HepG2 (cell line): ENCODE data around the gene TMEM185B. TPM values are rescaled to one million over a fixed set of nuclear protein-coding genes. Genes with fewer than 3 reads are reported as not detected.

Source experiments
- ATAC-seq: fragments of 200-7000 bp; cut with Tn5 transposase; 3 replicates; pipeline ENCODE4 v1.9.1; 2020; ENCODE audit warnings: mild to moderate bottlenecking, moderate library complexity
- BruUV-seq: library from RNA; stranded (reverse); fragments of 400-500 nt; replicated peaks from 2 replicates; lab custom pipeline; 2021; lab: Mats Ljungman, UMichigan
- CTCF ChIA-PET: fragments of 300-600 bp; formaldehyde crosslinking; extraction: SDS; loops from one replicate; lab custom pipeline; 2021; ENCODE audit warnings: low total read pairs, inconsistent platforms, low intra/inter-chr PET ratio; lab: Yijun Ruan, JAX
- POLR2A ChIA-PET: fragments of 350-600 bp; sonication (Branson Sonifier 250); formaldehyde crosslinking; loops from one replicate; lab custom pipeline; 2020; ENCODE audit warnings: antibody characterized with exemption, inconsistent platforms; lab: Yijun Ruan, JAX
- DNase-seq: peaks from one replicate; pipeline ENCODE4 v3.0.0-alpha.2; 2015; ENCODE audit warnings: low spot score
- FAIRE-seq: peaks from 3 replicates; lab custom pipeline; 2011; peaks lifted over from hg19 to GRCh38; lab: Jason Lieb, UNC
- H2AFZ ChIP-seq: one replicate; pipeline ENCODE4 v1.6.1; 2011; ENCODE audit warnings: low read length, inconsistent platforms
- H3K27ac ChIP-seq: fragments of 300-600 bp; 3 replicates; pipeline ENCODE4 v1.8.0; 2011; ENCODE audit warnings: mixed run types, mild to moderate bottlenecking, mixed read lengths, low read length, inconsistent platforms; ENCODE audit not compliant: insufficient read depth; ENCODE audit errors: extremely low read length
- H3K27me3 ChIP-seq, 2 experiments: fragments of 200-600 bp in 1 of 2; 2 replicates in 1 of 2; 3 replicates in 1 of 2; pipeline versions ENCODE4 v1.6.0 to v1.8.0; 2011; ENCODE audit warnings: low read length in 2 of 2, mild to moderate bottlenecking in 2 of 2, moderate library complexity in 2 of 2, inconsistent platforms in 1 of 2; ENCODE audit not compliant: insufficient read depth in 2 of 2, control insufficient read depth in 1 of 2
- H3K36me3 ChIP-seq, 2 experiments: fragments of 200-600 bp in 1 of 2; replicated peaks in 1 of 2; 2 replicates in 1 of 2; 3 replicates in 1 of 2; pipeline versions ENCODE4 v1.5.1 to v1.8.0; 2011; ENCODE audit warnings: low read length in 2 of 2, inconsistent platforms in 1 of 2; ENCODE audit not compliant: insufficient read depth in 2 of 2, control insufficient read depth in 1 of 2
- H3K4me1 ChIP-seq: 2 replicates; pipeline ENCODE4 v1.5.1; 2012; ENCODE audit warnings: low read length, inconsistent platforms; ENCODE audit not compliant: insufficient read depth
- H3K4me2 ChIP-seq: 2 replicates; pipeline ENCODE4 v1.6.0; 2011; ENCODE audit warnings: low read depth, low read length, inconsistent platforms
- H3K4me3 ChIP-seq, 3 experiments: fragments of 200-600 bp in 1 of 3; sonication (generic), shearing (Covaris generic) in 1 of 3; replicated peaks in 1 of 3; 2 replicates each; pipeline ENCODE4 v1.5.1; 2011 to 2016; ENCODE audit warnings: low read length in 3 of 3, inconsistent platforms in 2 of 3, low read depth in 2 of 3, mild to moderate bottlenecking in 2 of 3, control low read depth in 1 of 3, mixed read lengths in 1 of 3; ENCODE audit not compliant: insufficient read depth in 1 of 3
- H3K79me2 ChIP-seq: one replicate; pipeline ENCODE4 v1.6.1; 2011; ENCODE audit warnings: low read length, inconsistent platforms; ENCODE audit not compliant: insufficient read depth
- H3K9ac ChIP-seq: 2 replicates; pipeline ENCODE4 v1.6.0; 2011; ENCODE audit warnings: mild to moderate bottlenecking, low read depth, low read length, inconsistent platforms; ENCODE audit not compliant: insufficient read depth
- H3K9me3 ChIP-seq: 2 replicates; pipeline ENCODE4 v1.5.1; 2012; ENCODE audit warnings: mild to moderate bottlenecking, low read length
- H4K20me1 ChIP-seq: 2 replicates; pipeline ENCODE4 v1.6.0; 2011; ENCODE audit warnings: inconsistent platforms, mild to moderate bottlenecking, low read length, moderate library complexity; ENCODE audit not compliant: insufficient read depth
- ATAD3A ChIP-seq: sonication (generic); formaldehyde crosslinking; IDR thresholded peaks from 2 replicates; pipeline ENCODE4 v1.4.0; 2020; ENCODE audit warnings: missing genetic modification reagents
- CAMTA2 ChIP-seq: sonication (generic); formaldehyde crosslinking; IDR thresholded peaks from 2 replicates; pipeline ENCODE4 v1.4.0; 2020; ENCODE audit warnings: mild to moderate bottlenecking, missing genetic modification reagents, borderline replicate concordance
- FOSL1 ChIP-seq: sonication (generic); formaldehyde crosslinking; IDR thresholded peaks from 2 replicates; pipeline ENCODE4 v1.9.0; 2021; ENCODE audit warnings: missing genetic modification reagents, borderline replicate concordance
- MIER2 ChIP-seq: IDR thresholded peaks from 2 replicates; pipeline ENCODE4 v1.6.1; 2016; ENCODE audit warnings: missing biosample characterization, missing genetic modification reagents
- RAD51 ChIP-seq: fragments of 450-650 bp; IDR thresholded peaks from 2 replicates; pipeline ENCODE4 v1.6.1; 2016; ENCODE audit warnings: borderline replicate concordance
- RELA ChIP-seq: sonication (generic); formaldehyde crosslinking; IDR thresholded peaks from 2 replicates; pipeline ENCODE4 v1.4.0; 2020; ENCODE audit warnings: missing genetic modification reagents
- TBL1XR1 ChIP-seq: fragments of 150-350 bp; IDR thresholded peaks from 2 replicates; pipeline ENCODE4 v1.6.1; 2014; ENCODE audit warnings: borderline replicate concordance, low read length; ENCODE audit not compliant: partially characterized antibody
- YEATS4 ChIP-seq: sonication (generic); formaldehyde crosslinking; IDR thresholded peaks from 2 replicates; pipeline ENCODE4 v1.4.0; 2020; ENCODE audit warnings: missing genetic modification reagents, borderline replicate concordance
- ZMYM4 ChIP-seq: sonication (generic); formaldehyde crosslinking; IDR thresholded peaks from 2 replicates; pipeline ENCODE4 v1.8.1; 2023; ENCODE audit warnings: mild to moderate bottlenecking, missing genetic modification reagents
- ZNF564 ChIP-seq: sonication (generic); formaldehyde crosslinking; IDR thresholded peaks from 2 replicates; pipeline ENCODE4 v1.8.1; 2023; ENCODE audit warnings: mild to moderate bottlenecking, missing genetic modification reagents
- WGBS: methylation state at CpG from one replicate; pipeline ENCODE4 v1.1.6; 2017; ENCODE audit warnings: low lambda C conversion rate; 5-methylcytosine and 5-hydroxymethylcytosine counted together
- in situ Hi-C: cut with HindIII; loops from 2 replicates; pipeline ENCODE4 v1.10.0; 2017; ENCODE audit warnings: low pct_unique_long_range_greater_than_20kb; ENCODE audit not compliant: extremely low pct_ligation_motif_present
- intact Hi-C: fragments of 100-400 bp; cut with micrococcal nuclease; formaldehyde crosslinking; loops from one replicate; pipeline ENCODE4 v1.10.0; 2022; ENCODE audit not compliant: unreplicated experiment
- polyA plus RNA-seq, 8 experiments: library from polyadenylated mRNA; depleted of rRNA in 3 of 8; stranded (reverse) in 7 of 8; unstranded in 1 of 8; fragments of >200 nt; fragmentation: Illumina TruSeq in 4 of 8; extraction: Trizol in 4 of 8; gene quantifications; 2 replicates each; pipeline versions ENCODE4 v1.2.1 to v1.2.3, GENCODE V29; 2011 to 2016; ENCODE audit warnings: low read depth in 4 of 8, missing spikeins in 1 of 8, mixed read lengths in 1 of 8; ENCODE audit not compliant: insufficient read depth in 1 of 8
- total RNA-seq, 5 experiments: library from RNA; depleted of rRNA; stranded (reverse); fragments of >200 nt; fragmentation: Illumina TruSeq; extraction: Trizol; gene quantifications; 2 replicates each; pipeline ENCODE4 v1.2.3, GENCODE V29; 2016; ENCODE audit warnings: low read depth in 1 of 5
- TF ChIP-seq, protein P1 (sequence below): sonication (generic); formaldehyde crosslinking; IDR thresholded peaks from 2 replicates; pipeline ENCODE4 v1.4.0; 2020; ENCODE audit warnings: mild to moderate bottlenecking, missing genetic modification reagents
- TF ChIP-seq, protein P2 (sequence below): IDR thresholded peaks from 2 replicates; pipeline ENCODE4 v1.6.1; 2016; ENCODE audit warnings: missing biosample characterization, missing genetic modification reagents, low read depth
- TF ChIP-seq, protein P3 (sequence below): sonication (generic); formaldehyde crosslinking; conservative IDR thresholded peaks from 2 replicates; pipeline ENCODE4 v1.5.0; 2020; ENCODE audit warnings: missing genetic modification reagents

TMEM185B gene
- total and polyA plus RNA-seq, 2 of the 13 experiments (the other 11 are each of a cell fraction or from before 2014, with no cell fraction given), result 5.6 to 7.0 TPM

DNA sequence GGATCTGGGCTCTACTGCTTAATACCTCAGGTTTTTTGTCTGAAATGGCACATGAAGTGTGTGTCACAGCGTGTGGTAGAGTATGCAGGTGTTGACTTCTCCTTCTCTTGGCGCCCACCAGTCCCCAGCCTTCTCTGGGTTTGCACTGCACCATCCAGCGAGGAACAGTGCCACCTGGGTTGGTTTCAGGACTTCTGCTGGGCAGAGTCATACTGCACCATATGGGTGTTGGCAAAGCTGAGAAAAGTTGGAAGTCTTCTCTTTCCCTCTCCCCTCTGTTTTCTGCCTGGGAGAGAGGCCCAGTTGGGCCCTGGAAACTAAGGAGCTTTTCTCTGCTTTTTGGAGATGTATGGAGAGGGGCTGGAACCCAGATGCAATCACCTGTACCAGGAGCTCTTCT is 43.8 kb downstream of the TMEM185B start:
- no peak overlapping the region for H3K9ac ChIP-seq
- WGBS, result 100% methylated on average over 3 of the region's 3 CpGs
- H3K27ac ChIP-seq, result no peak overlapping the region
- no peaks in the 10 kb centered on the region for H3K27me3 ChIP-seq
- no peak overlapping the region for H2AFZ ChIP-seq
- FAIRE-seq, result no peak
- POLR2A ChIA-PET, result no interaction called here
- no peaks in the 10 kb centered on the region for H3K4me1 ChIP-seq
- peaks cover 5 to 28% of the 10 kb centered on the region in 2 experiments; a peak in 4 of 5 replicates for H3K36me3 ChIP-seq
- intact Hi-C loops, result loop anchor here (5.0 kb wide), 1 partner anchor 537 kb away; no protein-coding TSS in a partner anchor
- no peak overlapping the region for H3K4me2 ChIP-seq
- in situ Hi-C loops, result loop anchor here (10.0 kb wide), 1 partner anchor 475 kb away; no protein-coding TSS in a partner anchor
- CTCF ChIA-PET, result no interaction called here
- no peaks in the 10 kb centered on the region for H3K9me3 ChIP-seq
- no peak overlapping the region for H3K4me3 ChIP-seq
- ATAC-seq, result no peak
- no peaks in the 10 kb centered on the region for H4K20me1 ChIP-seq
- H3K79me2 ChIP-seq, result no peaks in the 10 kb centered on the region
- no peak for DNase-seq
- TF ChIP-seq ZNF564 (CRISPR knock-in tag), result no peak
- TF ChIP-seq ZMYM4, result no peak
- TF ChIP-seq, protein P1, sequence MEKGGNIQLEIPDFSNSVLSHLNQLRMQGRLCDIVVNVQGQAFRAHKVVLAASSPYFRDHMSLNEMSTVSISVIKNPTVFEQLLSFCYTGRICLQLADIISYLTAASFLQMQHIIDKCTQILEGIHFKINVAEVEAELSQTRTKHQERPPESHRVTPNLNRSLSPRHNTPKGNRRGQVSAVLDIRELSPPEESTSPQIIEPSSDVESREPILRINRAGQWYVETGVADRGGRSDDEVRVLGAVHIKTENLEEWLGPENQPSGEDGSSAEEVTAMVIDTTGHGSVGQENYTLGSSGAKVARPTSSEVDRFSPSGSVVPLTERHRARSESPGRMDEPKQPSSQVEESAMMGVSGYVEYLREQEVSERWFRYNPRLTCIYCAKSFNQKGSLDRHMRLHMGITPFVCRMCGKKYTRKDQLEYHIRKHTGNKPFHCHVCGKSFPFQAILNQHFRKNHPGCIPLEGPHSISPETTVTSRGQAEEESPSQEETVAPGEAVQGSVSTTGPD (CRISPR knock-in tag), result no peak
- no peak for TF ChIP-seq ATAD3A (CRISPR knock-in tag)
- TF ChIP-seq RAD51, result no peak
- no peak for TF ChIP-seq RELA (CRISPR knock-in tag)
- BruUV-seq, result no TSS peak

DNA sequence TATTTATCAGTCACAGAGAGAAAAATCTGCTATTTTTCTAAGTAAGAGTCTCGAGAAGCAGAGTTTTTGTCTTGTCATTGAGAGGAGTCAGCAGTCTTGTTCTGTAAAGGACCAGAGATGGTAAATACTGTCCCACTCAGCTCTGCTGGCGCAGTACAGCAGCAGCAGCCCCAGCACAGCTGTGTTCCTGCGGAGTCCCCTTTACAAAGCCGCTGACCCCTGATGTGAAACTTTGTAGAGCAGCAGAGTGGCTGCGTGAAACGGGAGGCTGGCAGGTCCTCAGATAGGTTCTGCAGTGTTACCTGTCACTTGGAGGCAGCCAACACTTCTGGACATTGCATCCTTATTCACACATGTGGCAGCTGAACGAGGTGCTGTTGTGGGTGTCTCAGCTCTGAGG is 45.2 kb downstream of the TMEM185B start:
- DNase-seq, result no peak
- WGBS, result 98% methylated on average over 7 of the region's 7 CpGs
- Histone ChIP-seq H3K4me1 (no peaks in the 10 kb centered on the region), H2AFZ (no peak overlapping the region), H3K9ac (no peak overlapping the region), H3K79me2 (no peaks in the 10 kb centered on the region), H3K4me2 (no peak overlapping the region), H3K27ac (no peak overlapping the region), H4K20me1 (no peaks in the 10 kb centered on the region), H3K27me3 (no peaks in the 10 kb centered on the region), H3K4me3 (no peak overlapping the region), H3K36me3 (peaks cover 5 to 28% of the 10 kb centered on the region in 2 experiments; a peak in 4 of 5 replicates), H3K9me3 (no peaks in the 10 kb centered on the region)
- ChIA-PET POLR2A (no interaction called here), CTCF (no interaction called here)
- intact Hi-C loops (loop anchor here (5.0 kb wide), 1 partner anchor 536 kb away; no protein-coding TSS in a partner anchor), in situ Hi-C loops (loop anchor here (10.0 kb wide), 1 partner anchor 473 kb away; no protein-coding TSS in a partner anchor)
- BruUV-seq, result no TSS peak
- FAIRE-seq, result no peak
- no peak for ATAC-seq
- TF ChIP-seq FOSL1 (CRISPR knock-in tag) (no peak), YEATS4 (no peak), MIER2 (CRISPR knock-in tag) (no peak), TBL1XR1 (no peak), CAMTA2 (CRISPR knock-in tag) (no peak)
- TF ChIP-seq, protein P2, sequence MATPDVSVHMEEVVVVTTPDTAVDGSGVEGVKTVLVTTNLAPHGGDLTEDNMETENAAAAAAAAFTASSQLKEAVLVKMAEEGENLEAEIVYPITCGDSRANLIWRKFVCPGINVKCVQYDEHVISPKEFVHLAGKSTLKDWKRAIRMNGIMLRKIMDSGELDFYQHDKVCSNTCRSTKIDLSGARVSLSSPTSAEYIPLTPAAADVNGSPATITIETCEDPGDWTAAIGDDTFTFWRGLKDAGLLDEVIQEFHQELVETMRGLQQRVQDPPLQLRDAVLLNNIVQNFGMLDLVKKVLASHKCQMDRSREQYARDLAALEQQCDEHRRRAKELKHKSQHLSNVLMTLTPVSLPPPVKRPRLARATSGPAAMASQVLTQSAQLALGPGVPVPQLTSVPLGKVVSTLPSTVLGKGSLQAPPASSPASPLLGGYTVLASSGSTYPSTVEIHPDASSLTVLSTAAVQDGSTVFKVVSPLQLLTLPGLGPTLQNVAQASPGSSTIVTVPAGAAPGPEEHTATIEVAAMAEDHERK (CRISPR knock-in tag), result no peak
- TF ChIP-seq, protein P3, sequence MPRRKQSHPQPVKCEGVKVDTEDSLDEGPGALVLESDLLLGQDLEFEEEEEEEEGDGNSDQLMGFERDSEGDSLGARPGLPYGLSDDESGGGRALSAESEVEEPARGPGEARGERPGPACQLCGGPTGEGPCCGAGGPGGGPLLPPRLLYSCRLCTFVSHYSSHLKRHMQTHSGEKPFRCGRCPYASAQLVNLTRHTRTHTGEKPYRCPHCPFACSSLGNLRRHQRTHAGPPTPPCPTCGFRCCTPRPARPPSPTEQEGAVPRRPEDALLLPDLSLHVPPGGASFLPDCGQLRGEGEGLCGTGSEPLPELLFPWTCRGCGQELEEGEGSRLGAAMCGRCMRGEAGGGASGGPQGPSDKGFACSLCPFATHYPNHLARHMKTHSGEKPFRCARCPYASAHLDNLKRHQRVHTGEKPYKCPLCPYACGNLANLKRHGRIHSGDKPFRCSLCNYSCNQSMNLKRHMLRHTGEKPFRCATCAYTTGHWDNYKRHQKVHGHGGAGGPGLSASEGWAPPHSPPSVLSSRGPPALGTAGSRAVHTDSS (CRISPR knock-in tag), result no peak
